Psoas muscle (tissue), 8 donors: ENCODE data around the gene CHCHD6. TPM values are rescaled to one million over a fixed set of nuclear protein-coding genes. Genes with fewer than 3 reads are reported as not detected.

Experiments
- ATAC-seq, 4 donors: fragments of 200-7000 bp; cut with Tn5 transposase; one replicate each; pipeline ENCODE4 v1.9.1; 2020; ENCODE audit warnings: moderate library complexity in 3 of 4, mild to moderate bottlenecking in 2 of 4
- DNase-seq, 2 donors: peaks; one replicate each; pipeline ENCODE4 v3.0.0-alpha.2; 2020
- H3K27ac ChIP-seq: fragments of 200-600 bp; one replicate; pipeline ENCODE4 v1.8.0; 2022
- H3K27me3 ChIP-seq, 3 donors: fragments of 200-600 bp in 1 of 3; one replicate each; pipeline versions ENCODE4 v1.6.1 to v1.8.0; 2013 to 2022; ENCODE audit warnings: low read length in 2 of 3, mild to moderate bottlenecking in 2 of 3, moderate library complexity in 1 of 3; ENCODE audit not compliant: insufficient read depth in 3 of 3
- H3K36me3 ChIP-seq, 2 donors: fragments of 200-600 bp in 1 of 2; one replicate each; pipeline versions ENCODE4 v1.6.1 to v1.8.0; 2013 to 2022; ENCODE audit warnings: low read depth in 1 of 2, mild to moderate bottlenecking in 1 of 2, moderate library complexity in 1 of 2; ENCODE audit not compliant: insufficient read depth in 1 of 2
- H3K4me1 ChIP-seq: fragments of 200-600 bp; one replicate; pipeline ENCODE4 v1.8.0; 2022
- H3K4me3 ChIP-seq: fragments of 200-600 bp; one replicate; pipeline ENCODE4 v1.8.0; 2022; ENCODE audit warnings: mild to moderate bottlenecking
- H3K9me3 ChIP-seq: fragments of 200-600 bp; one replicate; pipeline ENCODE4 v1.8.0; 2022
- WGBS, 3 donors: extraction: QIAGEN DNeasy Blood & Tissue Kit; methylation state at CpG; one replicate each; pipeline versions ENCODE4 v1.1.6 to v1.1.7; 2013; 5-methylcytosine and 5-hydroxymethylcytosine counted together
- intact Hi-C, 2 donors: fragments of 100-400 bp; cut with DNase I; formaldehyde crosslinking; loops; one replicate each; pipeline versions ENCODE4 v1.11.0 to v1.14.2; 2022
- polyA plus RNA-seq, 3 donors: library from polyadenylated mRNA; stranded (reverse); fragments of 200-250 nt; gene quantifications; one replicate each; pipeline ENCODE4 v1.2.3, GENCODE V29; 2013
- total RNA-seq, 4 donors: library from RNA; stranded (reverse); fragmentation: NEBNext Ultra II Directional in 2 of 4; extraction: Animal tissue kit (Norgen Biotek cat#: 25700) in 2 of 4; gene quantifications; one replicate each; pipeline versions ENCODE4 v1.2.1 to v1.2.4, GENCODE V29; 2021 to 2023
- TF ChIP-seq, protein P1 (sequence below): fragments of 200-600 bp; IDR thresholded peaks from one replicate; pipeline ENCODE4 v1.8.0; 2022; ENCODE audit warnings: antibody characterized with exemption
- donor health status: healthy with polysubstance abuse.
- donor health status: DM: no; HTN: no; CAD: no; lungs with moderate emphysema.
- donor health status: Bipolar disorder and iron deficiency.
- donor health status: healthy.
- donor health status: DM: yes; HTN: yes; CAD: no.
- donor health status: DM: no; HTN: no; CAD: no.
- donor health status: DM: no; HTN: no; CAD: no.
- donor health status: DM: yes; HTN: yes; CAD: no.

Gene CHCHD6
- total and polyA plus RNA-seq, 7 donors, result 2.4 to 13.8 (median 3.5) TPM

DNA sequence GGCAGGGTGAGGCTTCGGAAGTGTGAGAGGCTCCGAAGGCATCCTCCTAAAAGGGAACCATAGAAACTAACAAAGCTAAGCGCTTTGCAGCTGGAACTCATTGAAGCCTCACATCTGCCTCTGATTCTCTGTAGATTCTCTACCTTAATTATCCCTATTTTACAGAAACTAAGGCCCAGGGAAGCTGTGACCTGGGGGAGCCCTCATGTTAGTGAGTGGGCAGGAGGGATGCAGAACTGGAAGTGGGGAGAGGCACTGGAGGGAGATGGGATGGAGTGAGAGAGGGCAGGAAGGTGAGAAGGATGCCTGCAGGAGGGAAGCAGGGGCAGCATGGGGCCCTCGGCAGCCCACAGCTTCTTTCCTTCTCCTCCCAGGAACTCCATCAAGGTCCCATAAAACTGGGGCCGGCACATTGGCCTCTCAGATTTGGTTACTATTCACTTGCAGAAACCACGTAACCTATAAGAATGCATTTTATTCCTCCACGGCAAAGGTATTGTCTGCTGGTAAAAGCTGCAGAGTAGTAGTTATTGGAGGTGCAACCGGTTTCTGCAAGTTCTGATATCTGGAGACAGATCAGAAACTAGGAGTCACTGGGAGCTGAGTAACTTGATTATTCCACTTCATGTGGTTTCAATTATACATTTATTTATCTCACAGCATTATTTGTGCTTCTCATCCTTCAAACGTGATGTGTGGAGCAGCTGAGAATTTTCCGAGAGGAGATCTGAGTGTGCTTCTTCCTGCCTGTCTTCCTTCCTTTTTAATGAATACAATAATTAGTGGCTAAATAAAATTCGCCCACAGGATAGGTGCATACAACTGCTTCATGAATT, 24.0 kb upstream of the CHCHD6 start:
- ATAC-seq (no peak), DNase-seq (no peak)
- Histone ChIP-seq H3K27ac (no peak overlapping the region), H3K9me3 (no peaks in the 10 kb centered on the region), H3K27me3 (no peaks in the 10 kb centered on the region), H3K4me1 (no peaks in the 10 kb centered on the region), H3K4me3 (no peak overlapping the region), H3K36me3 (no peaks in the 10 kb centered on the region)
- intact Hi-C loops, result loop anchor here (1.0 to 5.0 kb wide), 6 partner anchors 67 to 867 kb away; partner anchors contain the start of gene PLXNA1 (in 1 of the 2)
- WGBS, 3 donors, result 81 to 87% (median 84%) methylated on average over 11 of the region's 11 CpGs
- TF ChIP-seq, protein P1, sequence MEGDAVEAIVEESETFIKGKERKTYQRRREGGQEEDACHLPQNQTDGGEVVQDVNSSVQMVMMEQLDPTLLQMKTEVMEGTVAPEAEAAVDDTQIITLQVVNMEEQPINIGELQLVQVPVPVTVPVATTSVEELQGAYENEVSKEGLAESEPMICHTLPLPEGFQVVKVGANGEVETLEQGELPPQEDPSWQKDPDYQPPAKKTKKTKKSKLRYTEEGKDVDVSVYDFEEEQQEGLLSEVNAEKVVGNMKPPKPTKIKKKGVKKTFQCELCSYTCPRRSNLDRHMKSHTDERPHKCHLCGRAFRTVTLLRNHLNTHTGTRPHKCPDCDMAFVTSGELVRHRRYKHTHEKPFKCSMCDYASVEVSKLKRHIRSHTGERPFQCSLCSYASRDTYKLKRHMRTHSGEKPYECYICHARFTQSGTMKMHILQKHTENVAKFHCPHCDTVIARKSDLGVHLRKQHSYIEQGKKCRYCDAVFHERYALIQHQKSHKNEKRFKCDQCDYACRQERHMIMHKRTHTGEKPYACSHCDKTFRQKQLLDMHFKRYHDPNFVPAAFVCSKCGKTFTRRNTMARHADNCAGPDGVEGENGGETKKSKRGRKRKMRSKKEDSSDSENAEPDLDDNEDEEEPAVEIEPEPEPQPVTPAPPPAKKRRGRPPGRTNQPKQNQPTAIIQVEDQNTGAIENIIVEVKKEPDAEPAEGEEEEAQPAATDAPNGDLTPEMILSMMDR, result no peak

DNA sequence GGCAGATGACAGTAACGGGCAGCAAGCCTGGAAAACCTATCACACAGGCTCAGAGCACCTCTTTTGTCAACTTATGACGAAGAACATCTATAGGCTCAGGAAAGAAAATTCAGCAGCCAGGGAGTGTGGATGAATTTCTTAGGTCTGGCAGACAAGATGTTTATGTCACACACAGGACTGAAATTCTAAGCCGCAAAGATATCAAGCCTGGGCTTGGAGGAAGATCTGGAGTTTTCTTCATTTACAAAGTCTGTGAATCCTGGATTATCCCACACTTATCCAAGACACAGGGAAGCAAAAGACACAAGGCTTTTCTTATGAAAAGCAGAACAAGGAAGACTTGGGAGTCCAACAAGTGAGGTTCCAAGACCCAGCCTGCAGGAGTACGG, 23.4 kb upstream of the CHCHD6 start:
- Histone ChIP-seq H3K4me3 (no peak overlapping the region), H3K27me3 (no peaks in the 10 kb centered on the region), H3K9me3 (no peaks in the 10 kb centered on the region), H3K36me3 (no peaks in the 10 kb centered on the region), H3K4me1 (no peaks in the 10 kb centered on the region), H3K27ac (no peak overlapping the region)
- TF ChIP-seq, protein P1, result no peak
- ATAC-seq (no peak), DNase-seq (no peak)
- intact Hi-C loops, result loop anchor here (2.0 to 5.0 kb wide), 2 partner anchors 67 to 302 kb away; partner anchors contain the start of gene PLXNA1 (in 1 of the 2)
- WGBS, 3 donors, result 87 to 92% (median 88%) methylated on average over 4 of the region's 4 CpGs

GRCh38 chr3:126682009-126682408, 22.0 kb upstream of the CHCHD6 start:
- Histone ChIP-seq H3K9me3 (no peaks in the 10 kb centered on the region), H3K36me3 (no peaks in the 10 kb centered on the region), H3K27me3 (no peaks in the 10 kb centered on the region), H3K27ac (no peak overlapping the region), H3K4me3 (no peak overlapping the region), H3K4me1 (no peaks in the 10 kb centered on the region)
- ATAC-seq (no peak), DNase-seq (no peak)
- intact Hi-C loops, result loop anchor here (5.0 kb wide), 1 partner anchor 65 kb away; no protein-coding TSS in a partner anchor
- WGBS, 3 donors, result 77 to 82% (median 78%) methylated on average over 2 of the region's 2 CpGs
- TF ChIP-seq, protein P1, result no peak

DNA sequence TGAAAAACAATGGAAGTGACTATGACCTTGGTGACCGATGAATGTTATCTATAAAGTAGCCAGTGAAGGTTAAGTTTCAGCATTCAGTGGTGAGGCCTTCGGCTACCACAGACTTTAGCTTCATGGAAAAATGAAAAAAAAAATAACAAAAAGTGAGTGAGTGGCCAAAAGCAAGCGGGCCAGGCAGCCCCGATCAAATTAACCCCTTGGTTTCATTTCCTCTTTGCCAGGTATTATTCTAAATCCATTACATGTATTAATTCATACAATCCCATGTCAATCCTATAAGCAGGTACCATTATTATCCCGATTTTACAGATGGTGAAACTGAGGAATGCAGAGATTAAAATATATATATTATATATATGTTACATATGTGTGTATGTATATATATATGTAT, 21.0 kb upstream of the CHCHD6 start:
- WGBS, 3 donors, result 69 to 79% (median 76%) methylated on average over 5 of the region's 5 CpGs

More for the DNA sequence above, 21.0 kb upstream of the CHCHD6 start:
- Histone ChIP-seq H3K27ac (no peak overlapping the region), H3K4me3 (no peak overlapping the region), H3K4me1 (no peaks in the 10 kb centered on the region), H3K36me3 (no peaks in the 10 kb centered on the region), H3K27me3 (no peaks in the 10 kb centered on the region), H3K9me3 (no peaks in the 10 kb centered on the region)
- TF ChIP-seq, protein P1, result no peak
- DNase-seq, result no peak
- ATAC-seq, result no peak
- intact Hi-C loops, result loop anchor here (5.0 kb wide), 1 partner anchor 64 kb away; no protein-coding TSS in a partner anchor
